ENCODE data around the gene TEDC2. TPM values are rescaled to one million over a fixed set of nuclear protein-coding genes. Genes with fewer than 3 reads are reported as not detected.

Gene TEDC2
- total RNA-seq, 1 experiment from 2014 or later: 45.4 TPM

GRCh38 chr16:2511128-2511800, 51.4 kb downstream of the TEDC2 start:
- Histone ChIP-seq H2AK5ac (ENCODE audit: insufficient read length, low read length) (no peak overlapping the region), H3K4me1 (ENCODE audit: insufficient read depth, low read length) (peaks cover 3% of the 10 kb centered on the region; the same call in 1 of the 2 replicates), H3K27ac (ENCODE audit: insufficient read length, low read depth, low read length) (no peak overlapping the region), H3K27me3 (ENCODE audit: insufficient read depth, low read length) (no peaks in the 10 kb centered on the region), H4K8ac (replicated peaks; ENCODE audit: insufficient read length, low read depth, low read length) (no peak overlapping the region), H3K56ac (ENCODE audit: insufficient read length, low read depth, low read length) (no peak overlapping the region), H3K18ac (ENCODE audit: insufficient read length, low read depth, low read length) (no peak overlapping the region), H3K4me2 (ENCODE audit: insufficient read depth, insufficient read length, low read length) (no peak overlapping the region), H3K4ac (ENCODE audit: low read depth, low read length) (no peak overlapping the region), H2BK120ac (ENCODE audit: low read depth, low read length, poor library complexity, severe bottlenecking) (no peak overlapping the region), H3K79me1 (ENCODE audit: insufficient read depth, low read depth, low read length, poor library complexity, severe bottlenecking) (no peaks in the 10 kb centered on the region), H4K5ac (ENCODE audit: insufficient read length, low read depth, low read length) (no peak overlapping the region), H3K9me3 (ENCODE audit: control insufficient read depth, low read depth, low read length) (no peaks in the 10 kb centered on the region), H2BK12ac (ENCODE audit: insufficient read length, low read depth, low read length) (no peak overlapping the region), H3K14ac (ENCODE audit: insufficient read depth, low read length) (no peak overlapping the region; the same call in 1 of the 2 replicates), H3K79me2 (ENCODE audit: insufficient read depth, low read length) (peaks cover 18% of the 10 kb centered on the region; the same call in 1 of the 2 replicates), H4K20me1 (ENCODE audit: control insufficient read depth, insufficient read depth, insufficient read length) (no peaks in the 10 kb centered on the region), H3K23me2 (ENCODE audit: insufficient read length, low read depth, low read length, poor library complexity, severe bottlenecking) (peaks cover 14% of the 10 kb centered on the region), H3T11ph (ENCODE audit: low read length) (no peak overlapping the region), H2BK5ac (ENCODE audit: insufficient read length, low read length) (no peak overlapping the region), H2BK15ac (ENCODE audit: low read depth, low read length) (no peak overlapping the region), H3K9ac (ENCODE audit: extremely low read depth, insufficient read length, low read length) (no peak overlapping the region), H2AFZ (ENCODE audit: low read length) (no peak overlapping the region), H3K23ac (ENCODE audit: insufficient read length, low read depth, low read length) (no peak overlapping the region), H2BK20ac (ENCODE audit: low read depth, low read length, poor library complexity, severe bottlenecking) (no peak overlapping the region), H4K91ac (ENCODE audit: insufficient read length, low read depth, low read length) (no peak overlapping the region)
- no peaks in the 10 kb centered on the region; a peak in 1 of 5 replicates for H3K9me3 Mint-ChIP-seq
- H3K27me3 Mint-ChIP-seq (ENCODE audit: low read depth): peaks cover 5% of the 10 kb centered on the region
- no CpG with 5 or more reads among the region's 24 CpGs for WGBS (ENCODE audit: extremely low coverage, insufficient read length, low lambda C conversion rate)
- H3K4me1 Mint-ChIP-seq: peaks cover 35 to 49% of the 10 kb centered on the region in 2 experiments
- peaks cover 0 to 1% (median under 1%) of the 10 kb centered on the region in 3 experiments; a peak in 4 of 7 replicates for H3K36me3 Mint-ChIP-seq (ENCODE audit: insufficient read depth in 1 of 3, low read depth in 3 of 3)
- H3K27ac Mint-ChIP-seq: peak overlapping the region in 1 of 3 experiments; percentile 6; a peak in 1 of 7 replicates
- peak overlapping the region; percentile 24 to 48; a peak in 3 of 5 replicates for H3K4me3 Mint-ChIP-seq
- TF ChIP-seq CTCF (conservative IDR thresholded peaks at IDR 0.05): no peak
- DNase-seq: peak; percentile 57

All from H9 (cell line).